Measurements from ENCODE around the gene MRPS5. TPM values are rescaled to one million over a fixed set of nuclear protein-coding genes. Genes with fewer than 3 reads are reported as not detected.

Gene MRPS5
- total RNA-seq, 1 experiment from 2014 or later: 107 TPM

- peaks cover 24% of the 10 kb centered on the region for H3K36me3 ChIP-seq (ENCODE audit: low read depth, low read length)
- DNase-seq: peak; percentile 69
- peak within 1 kb of the TSS; percentile 88 for H3K4me3 ChIP-seq (ENCODE audit: low read length)
- CTCF ChIA-PET: no interaction called here
- no peak within 1 kb of the TSS for H3K27ac ChIP-seq (ENCODE audit: low read length)
- TSS peak; percentile 93 for BruUV-seq (replicated peaks)
- peak within 1 kb of the TSS; percentile 89 for H3K4me2 ChIP-seq (ENCODE audit: low read length)
- peaks cover 20% of the 10 kb centered on the region for H3K4me1 ChIP-seq (ENCODE audit: insufficient read depth, low read length)
- H3F3A ChIP-seq (ENCODE audit: low read length, unreplicated experiment): no peaks in the 10 kb centered on the region
- H3K27me3 ChIP-seq (ENCODE audit: low read length): no peaks in the 10 kb centered on the region
- peak; percentile 84 for ATAC-seq
- intact Hi-C loops (cut with micrococcal nuclease): no loop called here
- peak within 1 kb of the TSS; percentile 72 for H3K9ac ChIP-seq (ENCODE audit: low read length)
- peaks cover 11% of the 10 kb centered on the region for H3K79me2 ChIP-seq (ENCODE audit: low read length)
- no peaks in the 10 kb centered on the region for H4K20me1 ChIP-seq (ENCODE audit: low read length)
- no peaks in the 10 kb centered on the region for H3K9me3 ChIP-seq (ENCODE audit: low read length)
- peak within 1 kb of the TSS; percentile 95 for H2AFZ ChIP-seq (ENCODE audit: low read length)
- H3K9me2 ChIP-seq (replicated peaks; ENCODE audit: low read length): no peaks in the 10 kb centered on the region
- TF ChIP-seq EZH2 (IDR thresholded peaks at IDR 0.05; ENCODE audit: low read length, unreplicated experiment): no peak
- no peak for TF ChIP-seq EZH2phosphoT487 (IDR thresholded peaks at IDR 0.05; ENCODE audit: borderline replicate concordance, low read length)
- TF ChIP-seq CTCF (conservative IDR thresholded peaks at IDR 0.05; ENCODE audit: low read depth, low read length): no peak
- POLR2A ChIA-PET (ENCODE audit: unreplicated experiment): no interaction called here
Observed at GRCh38 chr2:95159690-95160449, 38.3 kb upstream of the MRPS5 start, which contains the start of gene ZNF514. Gene ZNF514 (minus strand): TSS chr2:95159848. CDS start chr2:95153253, 6,595 bp downstream.

- POLR2A ChIA-PET (ENCODE audit: unreplicated experiment): interaction anchor here (0.6 kb wide), 1 partner anchor 11 kb away, joined by 3 read pairs; no protein-coding TSS in a partner anchor
- Histone ChIP-seq H3K4me2 (ENCODE audit: low read length) (peak overlapping the region; percentile 84), H3K4me3 (ENCODE audit: low read length) (peak overlapping the region; percentile 88), H4K20me1 (ENCODE audit: low read length) (no peaks in the 10 kb centered on the region), H3F3A (ENCODE audit: low read length, unreplicated experiment) (no peaks in the 10 kb centered on the region), H3K4me1 (ENCODE audit: insufficient read depth, low read length) (peaks cover 13% of the 10 kb centered on the region), H2AFZ (ENCODE audit: low read length) (peak overlapping the region; percentile 95), H3K9me3 (ENCODE audit: low read length) (0 out of 2 replicates have a peak, but pooled peaks cover 2% of the 10 kb centered on the region), H3K27me3 (ENCODE audit: low read length) (no peaks in the 10 kb centered on the region), H3K79me2 (ENCODE audit: low read length) (peaks cover 3% of the 10 kb centered on the region; the same call in 1 of the 2 replicates), H3K9me2 (replicated peaks; ENCODE audit: low read length) (no peaks in the 10 kb centered on the region), H3K27ac (ENCODE audit: low read length) (no peak overlapping the region), H3K36me3 (ENCODE audit: low read depth, low read length) (peaks cover 31% of the 10 kb centered on the region), H3K9ac (ENCODE audit: low read length) (peak overlapping the region; percentile 72)
- peak; percentile 70 for ATAC-seq
- BruUV-seq (replicated peaks): no TSS peak
- intact Hi-C loops (cut with micrococcal nuclease): no loop called here
- peak; percentile 13 for DNase-seq
- CTCF ChIA-PET: no interaction called here
- TF ChIP-seq EZH2 (IDR thresholded peaks at IDR 0.05; ENCODE audit: low read length, unreplicated experiment) (no peak), EZH2phosphoT487 (IDR thresholded peaks at IDR 0.05; ENCODE audit: borderline replicate concordance, low read length) (no peak), CTCF (conservative IDR thresholded peaks at IDR 0.05; ENCODE audit: low read depth, low read length) (no peak)
Observed at GRCh38 chr2:95158891-95159619, 37.4 kb upstream of the MRPS5 start.
